NCI-H2081 (cell line): ENCODE results near the gene NOL8.

Source experiments
- DNase-seq, 2 experiments: peaks; one replicate each; lab custom pipeline; 2025; lab: John Stamatoyannopoulos, UW

Gene NOL8

DNA sequence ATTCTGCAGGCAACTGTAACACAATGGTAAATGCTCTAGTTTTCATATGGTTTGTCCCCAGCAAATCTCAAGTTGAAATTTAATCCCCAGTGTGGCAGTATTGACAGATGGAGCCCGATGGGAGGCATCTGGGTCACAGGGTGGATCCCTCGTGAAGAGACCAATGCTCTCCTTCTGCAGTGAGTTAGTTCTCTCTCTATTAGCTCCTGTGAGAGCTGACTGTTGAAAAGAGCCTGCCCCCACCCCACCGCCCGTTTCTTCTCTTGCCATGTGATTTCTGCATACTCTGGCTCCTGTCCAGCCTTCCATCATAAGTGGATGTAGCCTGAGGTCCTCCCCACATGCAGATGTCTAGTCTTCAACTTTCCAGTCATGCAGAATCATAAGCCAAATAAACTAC lies 58.7 kb downstream of the NOL8 start:
- no peak for DNase-seq

DNA sequence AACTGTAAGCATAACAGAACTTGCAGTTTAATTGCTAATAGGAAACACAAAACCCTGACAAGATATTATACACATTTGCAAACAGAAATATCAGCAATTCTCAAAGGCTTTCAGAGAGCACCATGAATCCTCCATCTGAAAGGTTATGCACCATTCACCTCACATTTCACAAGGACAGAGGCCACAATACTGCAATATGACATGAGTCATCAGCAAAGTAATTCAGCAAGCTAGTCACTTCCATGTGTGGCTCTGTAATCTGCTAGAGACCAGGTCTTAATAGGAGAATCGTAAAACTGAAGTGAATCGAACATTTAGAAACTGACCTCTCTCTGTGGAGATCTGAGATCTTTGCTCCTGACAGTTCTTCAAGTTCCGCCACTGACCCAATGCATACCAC lies 60.0 kb downstream of the NOL8 start:
- DNase-seq = no peak

GRCh38 chr9:92263131-92263530 lies 62.0 kb downstream of the NOL8 start:
- DNase-seq = no peak

DNA sequence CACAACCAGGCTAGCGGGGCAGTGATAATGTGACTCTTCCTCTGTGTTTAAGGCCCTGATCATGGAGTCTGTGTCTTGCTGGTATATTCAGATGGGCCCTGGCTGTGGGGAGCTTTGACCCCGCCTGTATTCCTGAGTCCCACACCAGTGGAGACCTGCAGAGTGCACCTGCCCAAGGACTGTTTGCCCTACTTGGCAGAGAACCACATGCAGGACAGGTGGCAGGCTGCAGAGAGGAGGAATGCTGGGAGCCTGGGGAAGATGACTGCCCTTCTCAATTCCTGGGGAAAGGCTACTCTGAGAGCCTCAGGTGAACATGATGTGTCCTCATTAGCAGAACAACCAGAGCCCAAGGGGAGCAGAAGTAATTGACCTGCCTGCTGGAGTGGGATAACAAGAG lies 67.8 kb downstream of the NOL8 start:
- DNase-seq = peak in 1 of 2 experiments; percentile 7

GRCh38 chr9:92254381-92255337 lies 70.5 kb downstream of the NOL8 start:
- DNase-seq = no peak

DNA sequence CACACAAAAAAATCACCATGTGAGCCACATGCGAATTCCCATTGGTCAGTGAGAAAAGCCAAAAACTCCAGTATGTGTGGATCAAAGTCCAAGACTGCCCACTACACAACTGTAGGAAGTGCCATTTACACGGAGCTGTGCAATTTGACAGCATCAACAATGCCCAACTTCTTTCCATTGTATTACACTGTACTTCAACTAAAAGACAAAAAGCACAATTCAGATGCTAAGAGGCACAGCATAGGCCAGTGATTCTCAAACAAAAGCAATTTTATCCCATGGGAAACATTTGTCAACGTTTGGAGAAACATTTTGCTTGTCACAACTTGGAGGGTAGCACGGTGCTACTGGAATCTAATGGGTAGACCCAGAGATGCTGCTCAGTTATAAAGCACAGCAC lies 71.5 kb downstream of the NOL8 start:
- no peak for DNase-seq

DNA sequence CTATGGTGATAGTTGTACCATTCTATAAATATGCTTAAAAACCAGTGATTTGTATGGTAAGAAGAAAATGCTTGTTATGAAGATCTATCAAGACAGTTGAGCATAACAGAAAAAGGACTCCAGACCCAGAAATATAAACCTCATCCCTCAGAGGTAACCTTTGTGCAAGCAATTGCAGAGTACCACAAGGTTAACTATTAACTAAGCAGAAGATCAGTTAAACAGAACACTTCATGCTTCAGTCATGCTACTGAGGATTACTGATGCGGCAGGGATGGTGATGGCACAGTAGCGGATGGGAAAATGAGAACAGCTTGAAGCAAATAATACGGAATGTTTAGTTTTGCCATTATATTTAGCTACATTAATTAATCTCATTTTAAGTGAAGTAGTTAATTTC lies 77.2 kb downstream of the NOL8 start:
- no peak for DNase-seq
